K562 (cell line): ENCODE measurements around the gene CELSR2. TPM values are rescaled to one million over a fixed set of nuclear protein-coding genes. Genes with fewer than 3 reads are reported as not detected.
A peak's percentile ranks its signal among the peaks of the same experiment; 100 is the strongest.

Experiments
- FUS ChIP-seq: fragments of 200-400 bp; formaldehyde crosslinking; optimal IDR thresholded peaks from 2 replicates; pipeline ENCODE3; 2017; ENCODE audit warnings: low read depth, low read length
- HNRNPK ChIP-seq: fragments of 200-400 bp; formaldehyde crosslinking; IDR thresholded peaks from one replicate; pipeline ENCODE4 v1.6.1; 2018; ENCODE audit warnings: mild to moderate bottlenecking, low read depth, low read length; ENCODE audit not compliant: poor library complexity, severe bottlenecking
- MED1 ChIP-seq: sonication (generic); formaldehyde crosslinking; IDR thresholded peaks from 2 replicates; pipeline ENCODE4 v1.8.1; 2023; ENCODE audit warnings: missing genetic modification reagents, borderline replicate concordance
- NR3C1 ChIP-seq: sonication (generic); formaldehyde crosslinking; IDR thresholded peaks from 2 replicates; pipeline ENCODE4 v1.8.1; 2022; ENCODE audit warnings: missing genetic modification reagents
- RBM15 ChIP-seq: fragments of 200-400 bp; formaldehyde crosslinking; IDR thresholded peaks from 2 replicates; pipeline ENCODE4 v1.6.1; 2018; ENCODE audit warnings: mild to moderate bottlenecking, low read length, moderate library complexity; ENCODE audit not compliant: insufficient read depth
- RERE ChIP-seq: sonication (generic); formaldehyde crosslinking; IDR thresholded peaks from 2 replicates; pipeline ENCODE4 v1.8.0; 2023; ENCODE audit warnings: missing genetic modification reagents, mild to moderate bottlenecking, borderline replicate concordance
- SREBF1 ChIP-seq: fragments of 150-350 bp; IDR thresholded peaks from 2 replicates; pipeline ENCODE4 v1.6.1; 2014; ENCODE audit warnings: antibody characterized with exemption, low read depth, low read length, borderline replicate concordance
- WHSC1 ChIP-seq: IDR thresholded peaks from one replicate; pipeline ENCODE4 v1.6.1; 2012; ENCODE audit warnings: low read length, control low read depth, inconsistent platforms
- ZBTB40 ChIP-seq, 2 experiments: fragments of 450-650 bp in 1 of 2; sonication (generic) in 1 of 2; formaldehyde crosslinking in 1 of 2; IDR thresholded peaks; 2 replicates each; pipeline versions ENCODE4 v1.7.1 to v1.9.0; 2016 to 2022; ENCODE audit warnings: inconsistent platforms in 1 of 2, mild to moderate bottlenecking in 1 of 2, missing genetic modification reagents in 1 of 2
- ZNF274 ChIP-seq: IDR thresholded peaks from 2 replicates; pipeline ENCODE4 v1.6.1; 2011; ENCODE audit warnings: low read depth, mild to moderate bottlenecking, low read length, moderate library complexity, borderline replicate concordance
- ZNF778 ChIP-seq: fragments of 450-650 bp; formaldehyde crosslinking; IDR thresholded peaks from 2 replicates; pipeline ENCODE4 v1.4.0; 2020; ENCODE audit warnings: mild to moderate bottlenecking, moderate library complexity
- polyA plus RNA-seq, 8 experiments: library from polyadenylated mRNA; depleted of rRNA in 4 of 8; stranded (reverse) in 5 of 8; unstranded in 3 of 8; fragments of >200 nt; fragmentation: Nextera tagmentation in 2 of 8; fragmentation: Illumina TruSeq in 1 of 8; extraction: Ambion mirVana in 2 of 8; extraction: Trizol in 1 of 8; gene quantifications; 2 replicates each; pipeline versions ENCODE4 v1.2.1 to v1.2.3, GENCODE V29; 2011 to 2014; ENCODE audit warnings: inconsistent platforms in 1 of 8, missing spikeins in 1 of 8
- total RNA-seq, 7 experiments: library from RNA; depleted of rRNA in 6 of 7; stranded (reverse); fragments of >200 nt in 6 of 7; fragmentation: Illumina TruSeq in 2 of 7; extraction: Trizol in 2 of 7; gene quantifications; 2 replicates each; pipeline versions ENCODE4 v1.2.1 to v1.2.3, GENCODE V29; 2011 to 2021; ENCODE audit warnings: low replicate concordance in 1 of 7

Gene CELSR2
- total and polyA plus RNA-seq, 9 of the 15 experiments (the other 6 are each of a cell fraction or from before 2014, with no cell fraction given) = 0.31 to 21.9 (median 4.2) TPM

- TF ChIP-seq ZBTB40 (IDR thresholded peaks at IDR 0.05) (peak; percentile 58), ZBTB40 (CRISPR knock-in tag; IDR thresholded peaks at IDR 0.05) (no peak), FUS (no peak), RBM15 (no peak), ZNF274 (no peak), MED1 (CRISPR knock-in tag) (no peak), WHSC1 (no peak), SREBF1 (no peak), ZNF778 (CRISPR knock-in tag) (no peak), RERE (CRISPR knock-in tag) (no peak), NR3C1 (CRISPR knock-in tag) (no peak), HNRNPK (no peak)
Observed at GRCh38 chr1:109214695-109215623, 34.4 kb upstream of the CELSR2 start (continued).
